GM19043 (cell line): ENCODE results near the gene ME3.

Experiments used
- ATAC-seq: cut with Tn5 transposase; IDR thresholded peaks from one replicate; pipeline ENCODE4 v1.9.1; 2021; ENCODE audit warnings: low read depth; ENCODE audit not compliant: unreplicated experiment

ME3 gene

GRCh38 chr11:86693518-86693917, 21.1 kb upstream of the ME3 start:
- ATAC-seq: no peak

DNA sequence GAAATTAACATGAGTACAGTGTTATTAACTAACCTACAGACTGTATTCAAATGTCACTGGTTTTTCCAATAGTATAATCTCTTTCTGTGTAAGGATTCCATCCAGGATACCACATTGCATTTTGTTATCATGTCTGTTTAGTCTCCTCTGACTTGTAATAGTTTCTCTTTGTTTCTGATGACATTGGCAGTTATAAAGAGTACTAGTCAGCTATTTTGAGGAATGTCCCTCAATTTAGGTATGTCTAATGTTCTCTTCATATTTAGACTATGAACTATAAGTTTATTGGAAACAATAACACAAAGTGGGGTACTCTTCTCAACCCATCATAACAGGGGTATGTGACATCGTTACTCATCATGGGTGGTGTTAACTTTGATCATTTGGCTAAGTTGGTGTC, 20.3 kb upstream of the ME3 start:
- ATAC-seq: no peak

- no peak for ATAC-seq
Observed at GRCh38 chr11:86692317-86692716, 19.9 kb upstream of the ME3 start.

DNA sequence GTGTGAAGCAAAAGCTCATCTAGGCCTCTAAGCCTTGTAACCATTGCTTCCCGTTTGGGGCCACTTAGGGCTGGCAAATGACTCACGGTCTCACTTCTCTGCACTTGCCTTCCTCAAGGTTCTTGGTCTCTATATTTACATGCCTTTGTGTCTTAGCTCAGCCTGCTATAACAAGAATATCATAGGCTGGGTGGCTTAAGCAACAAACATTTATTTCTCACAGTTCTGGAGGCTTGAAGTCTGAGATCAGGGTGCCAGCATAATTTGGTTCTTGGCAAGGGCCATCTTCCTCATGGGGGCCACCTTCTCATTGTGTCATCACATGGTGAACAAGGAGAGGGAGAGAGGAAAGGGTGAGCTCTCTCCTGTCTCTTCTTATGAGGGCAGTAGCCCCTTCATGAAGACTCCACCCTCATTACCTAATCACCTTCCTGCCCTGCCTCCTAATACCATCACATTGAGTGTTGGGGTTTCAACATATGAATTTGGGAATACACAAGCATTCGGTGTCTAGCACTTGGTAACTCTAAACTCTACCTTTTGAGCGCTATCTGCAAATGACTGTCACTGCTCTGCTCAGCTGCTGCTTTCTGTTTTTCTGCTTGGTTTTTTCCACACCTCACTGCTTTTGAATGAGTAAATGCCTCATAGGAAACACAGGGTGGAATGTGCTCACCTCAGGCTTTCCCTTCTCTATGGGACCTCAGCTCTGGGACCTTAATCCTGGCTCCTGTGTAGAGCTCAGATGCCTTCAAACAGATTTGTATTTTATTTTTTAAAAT, 16.2 kb upstream of the ME3 start:
- no peak for ATAC-seq

DNA sequence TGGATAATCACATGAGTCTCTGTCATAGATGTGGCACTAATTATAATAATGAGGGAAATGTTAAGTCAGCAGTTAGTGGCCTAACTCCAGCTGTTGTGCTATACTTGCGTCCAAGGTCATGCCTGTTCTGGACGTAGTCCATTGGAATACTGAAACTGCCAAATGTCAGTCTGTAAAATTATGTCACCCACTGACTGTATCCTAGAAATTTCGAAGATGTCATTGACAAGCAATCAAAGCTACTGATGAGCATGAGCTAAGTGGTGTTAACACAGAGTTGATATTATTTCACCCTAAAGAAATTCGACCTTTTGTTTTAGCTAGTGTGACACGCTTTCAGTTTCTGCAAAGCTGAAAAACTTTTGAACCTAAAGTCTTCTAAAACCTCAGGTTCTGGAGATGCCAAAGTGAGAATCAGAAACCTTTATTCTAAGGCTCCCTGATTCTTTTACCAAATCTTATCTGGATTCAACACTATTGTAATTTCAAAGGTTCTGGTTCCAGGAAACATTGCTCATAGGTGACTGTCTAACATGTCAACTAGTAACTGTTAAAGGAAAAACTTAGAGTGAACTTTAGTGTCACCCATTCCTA, 14.9 kb upstream of the ME3 start:
- no peak for ATAC-seq

- ATAC-seq: no peak
Observed at GRCh38 chr11:86686531-86686930, 14.1 kb upstream of the ME3 start.

- ATAC-seq: no peak
Observed at GRCh38 chr11:86681483-86681756, 9.0 kb upstream of the ME3 start.

DNA sequence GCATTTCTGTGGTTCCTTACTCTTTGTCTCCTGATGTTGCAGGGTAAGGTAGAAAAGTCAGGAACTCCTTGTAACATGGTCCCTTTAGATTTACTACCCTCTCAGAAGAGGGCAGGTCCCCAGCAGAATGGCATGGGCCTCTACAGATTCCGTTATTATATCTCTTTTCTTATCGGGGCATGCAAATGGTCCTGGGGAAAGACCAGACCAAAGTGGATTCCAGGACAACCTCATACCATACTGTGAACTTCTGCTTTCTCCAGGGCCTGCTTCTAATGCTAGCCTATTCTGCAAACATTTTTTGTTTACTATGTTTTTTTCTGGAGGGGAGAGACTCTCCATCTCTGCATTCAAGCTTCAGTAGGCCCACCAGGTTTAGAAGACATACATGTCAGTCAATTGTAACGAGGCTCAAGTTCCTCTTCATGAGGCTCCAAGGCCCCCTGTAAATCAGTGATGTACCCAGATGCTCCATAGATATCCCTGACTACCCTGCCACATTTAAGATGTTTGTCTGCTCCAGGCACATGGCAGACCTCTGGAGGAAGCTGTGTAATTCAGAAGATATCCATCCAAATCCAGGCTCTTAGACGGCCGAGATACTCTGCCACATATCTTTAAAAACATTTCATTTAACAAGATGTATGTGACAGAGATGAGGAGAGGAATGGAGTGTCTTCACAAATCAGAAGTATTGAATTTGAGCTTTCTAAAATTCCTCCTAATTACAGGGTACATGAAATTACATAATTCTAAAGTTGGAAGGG, 8.5 kb upstream of the ME3 start:
- no peak for ATAC-seq

GRCh38 chr11:86678823-86679222, 6.4 kb upstream of the ME3 start:
- no peak for ATAC-seq

DNA sequence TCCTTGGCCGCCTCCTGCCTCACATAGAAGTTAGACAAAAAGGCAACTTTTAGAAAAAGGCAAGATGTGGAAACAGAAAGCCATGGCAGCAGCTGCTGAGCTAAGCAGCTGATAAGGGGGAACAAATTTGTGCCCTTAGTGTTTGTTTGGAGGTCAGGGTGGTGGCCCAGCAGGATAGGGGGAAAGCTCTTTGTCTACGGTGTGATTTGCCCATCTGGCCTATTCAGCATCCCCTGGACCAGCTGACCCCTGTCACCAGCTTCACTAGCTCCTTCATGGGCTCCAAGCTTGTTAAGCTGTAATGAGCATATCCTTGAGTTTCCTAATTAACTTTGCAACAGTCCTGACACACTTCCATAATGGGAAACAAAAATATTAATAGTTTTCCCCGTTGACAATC, 5.9 kb upstream of the ME3 start:
- ATAC-seq: no peak

GRCh38 chr11:86676533-86677154, 4.2 kb upstream of the ME3 start:
- no peak for ATAC-seq

- no peak for ATAC-seq
Observed at GRCh38 chr11:86676010-86676409, 3.6 kb upstream of the ME3 start.

GRCh38 chr11:86675017-86675416, 2.6 kb upstream of the ME3 start:
- ATAC-seq: no peak

DNA sequence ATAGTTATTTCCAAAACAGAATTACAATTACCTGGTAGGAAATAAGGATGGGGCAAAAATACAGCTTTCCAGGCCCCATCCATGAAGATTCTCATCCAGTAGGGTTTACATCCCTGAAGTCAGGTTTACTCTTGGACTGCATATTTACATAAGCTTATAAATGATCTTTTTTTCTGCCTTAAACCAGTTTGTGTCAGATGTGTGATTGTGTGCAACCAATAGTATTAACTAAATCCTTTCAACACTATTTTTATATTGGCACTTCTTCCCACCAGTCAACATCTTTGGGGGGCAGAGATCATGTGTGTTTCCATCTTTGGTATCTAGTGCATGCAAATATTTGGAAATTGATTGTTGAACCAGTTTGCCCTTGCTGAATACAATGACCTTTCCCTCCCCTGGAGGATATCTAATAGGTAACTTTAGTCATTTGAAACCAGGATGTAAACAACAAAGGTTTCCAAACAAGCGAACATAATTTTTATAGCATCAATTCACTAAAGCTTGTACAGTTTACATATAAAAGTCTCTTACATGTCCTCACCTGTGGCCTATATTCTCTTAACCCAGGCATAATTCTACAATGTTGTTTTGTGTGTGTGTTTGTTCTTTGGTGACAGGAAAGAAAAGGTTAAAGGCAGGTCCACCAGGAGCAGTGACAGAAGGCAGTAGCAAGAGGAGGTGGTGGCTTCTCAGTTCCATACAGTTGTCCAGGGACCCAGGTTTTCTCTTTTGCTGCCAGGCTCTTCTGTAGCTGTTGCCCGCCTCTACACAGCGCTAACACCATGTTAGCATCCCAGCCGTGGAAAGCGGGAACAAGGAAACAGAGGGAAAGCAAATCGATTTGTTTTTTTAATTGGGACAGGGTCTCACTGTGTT, 1.7 kb upstream of the ME3 start:
- no peak for ATAC-seq

- ATAC-seq: no peak
Observed at GRCh38 chr11:86673055-86673843, 833 bp upstream of the ME3 start.

GRCh38 chr11:86671531-86672006, 847 bp downstream of the ME3 start:
- no peak for ATAC-seq

GRCh38 chr11:86670911-86671310, 1.5 kb downstream of the ME3 start:
- ATAC-seq: no peak

DNA sequence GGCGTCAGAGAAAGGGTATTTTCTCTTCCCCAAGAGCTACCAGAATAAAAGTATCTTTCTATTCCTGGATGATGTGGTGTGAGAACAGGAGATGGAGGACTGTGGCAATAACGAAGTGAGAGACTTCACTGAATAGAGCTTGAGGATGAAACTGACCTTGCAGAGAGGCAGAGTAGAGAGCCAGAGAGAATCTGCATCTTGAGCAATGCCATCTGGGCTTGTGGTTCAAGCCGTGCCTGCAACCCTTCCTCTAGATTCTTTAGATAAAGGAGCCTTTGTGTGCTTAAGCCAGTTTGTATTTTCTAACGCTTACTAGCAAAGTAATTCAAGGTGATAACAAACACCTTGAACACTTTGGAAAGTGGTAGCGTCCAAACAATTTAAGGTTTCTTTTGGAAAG, 2.2 kb downstream of the ME3 start:
- ATAC-seq: no peak

- no peak for ATAC-seq
Observed at GRCh38 chr11:86669424-86669823, 3.0 kb downstream of the ME3 start.

DNA sequence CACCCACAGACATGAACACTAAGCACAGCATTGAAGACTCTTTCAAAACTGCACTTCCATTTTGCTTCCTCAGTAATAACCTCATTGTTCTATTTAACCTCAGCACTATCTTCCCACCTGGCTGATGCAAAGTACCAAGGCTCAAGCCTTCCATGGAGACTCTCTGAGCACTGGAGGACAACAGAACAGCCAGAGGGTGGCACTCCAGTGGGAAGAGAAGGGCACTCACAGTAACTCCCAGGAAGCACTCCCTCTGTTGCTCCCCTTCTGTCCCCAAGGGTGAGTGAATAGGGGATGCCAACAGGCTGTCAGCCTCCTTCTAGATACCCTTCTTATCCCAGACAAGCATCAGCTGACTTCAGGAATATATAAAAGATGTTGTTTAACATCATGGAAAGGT, 3.5 kb downstream of the ME3 start:
- ATAC-seq: no peak
